Hepatocyte (in vitro differentiated cells): ENCODE data around the gene PNMA8C.

ENCODE experiments used
- EZH2 ChIP-seq: fragments of 200-600 bp; sonication (generic); IDR thresholded peaks from 2 replicates; pipeline ENCODE4 v1.6.1; 2016; ENCODE audit warnings: antibody characterized with exemption, mild to moderate bottlenecking, borderline replicate concordance
- EZH2phosphoT487 ChIP-seq: fragments of 200-600 bp; sonication (generic); IDR thresholded peaks from one replicate; pipeline ENCODE4 v1.6.1; 2018; ENCODE audit warnings: antibody characterized with exemption, mild to moderate bottlenecking, low read depth, moderate library complexity; ENCODE audit not compliant: unreplicated experiment, severe bottlenecking
- TF ChIP-seq, protein P1 (sequence below): fragments of 200-600 bp; sonication (generic); IDR thresholded peaks from 2 replicates; pipeline ENCODE4 v1.5.1; 2016; ENCODE audit warnings: antibody characterized with exemption, mild to moderate bottlenecking; ENCODE audit not compliant: poor library complexity

DNA sequence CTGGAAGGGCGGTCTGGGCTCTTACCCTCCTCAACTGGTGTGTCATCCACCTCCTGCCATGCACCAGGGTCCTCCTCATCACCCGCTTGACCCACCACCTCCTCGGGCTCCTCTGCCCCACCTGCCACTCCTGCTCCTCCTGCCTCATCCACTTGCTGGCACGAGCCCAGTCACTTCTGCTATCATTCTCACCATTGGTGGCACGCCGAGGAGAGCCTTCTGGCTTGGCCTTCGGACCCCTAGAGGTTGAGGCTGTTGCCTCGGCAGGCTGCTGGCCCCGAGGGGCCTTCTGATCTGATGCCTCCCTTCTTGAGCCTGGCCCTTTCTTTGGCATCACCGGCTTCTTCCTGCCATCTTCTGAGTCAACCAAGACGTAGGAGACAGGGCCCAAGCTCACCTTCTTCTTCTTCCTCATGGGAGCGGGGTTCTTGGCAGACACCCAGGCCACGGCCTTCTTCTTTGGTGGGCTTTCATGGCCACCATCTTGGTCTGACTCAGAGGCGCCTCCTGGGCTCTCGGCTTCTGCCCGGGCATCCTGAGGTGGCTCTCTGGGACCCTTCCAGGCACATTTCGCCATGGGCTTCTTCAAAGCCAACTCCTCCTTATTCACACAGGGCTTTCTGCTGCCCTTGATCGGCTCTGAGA is 40.9 kb upstream of the PNMA8C start:
- TF ChIP-seq, protein P1, sequence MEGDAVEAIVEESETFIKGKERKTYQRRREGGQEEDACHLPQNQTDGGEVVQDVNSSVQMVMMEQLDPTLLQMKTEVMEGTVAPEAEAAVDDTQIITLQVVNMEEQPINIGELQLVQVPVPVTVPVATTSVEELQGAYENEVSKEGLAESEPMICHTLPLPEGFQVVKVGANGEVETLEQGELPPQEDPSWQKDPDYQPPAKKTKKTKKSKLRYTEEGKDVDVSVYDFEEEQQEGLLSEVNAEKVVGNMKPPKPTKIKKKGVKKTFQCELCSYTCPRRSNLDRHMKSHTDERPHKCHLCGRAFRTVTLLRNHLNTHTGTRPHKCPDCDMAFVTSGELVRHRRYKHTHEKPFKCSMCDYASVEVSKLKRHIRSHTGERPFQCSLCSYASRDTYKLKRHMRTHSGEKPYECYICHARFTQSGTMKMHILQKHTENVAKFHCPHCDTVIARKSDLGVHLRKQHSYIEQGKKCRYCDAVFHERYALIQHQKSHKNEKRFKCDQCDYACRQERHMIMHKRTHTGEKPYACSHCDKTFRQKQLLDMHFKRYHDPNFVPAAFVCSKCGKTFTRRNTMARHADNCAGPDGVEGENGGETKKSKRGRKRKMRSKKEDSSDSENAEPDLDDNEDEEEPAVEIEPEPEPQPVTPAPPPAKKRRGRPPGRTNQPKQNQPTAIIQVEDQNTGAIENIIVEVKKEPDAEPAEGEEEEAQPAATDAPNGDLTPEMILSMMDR = no peak
- TF ChIP-seq EZH2 (no peak), EZH2phosphoT487 (no peak)
